ENCODE data around the gene TTYH2. TPM values are rescaled to one million over a fixed set of nuclear protein-coding genes. Genes with fewer than 3 reads are reported as not detected.

TTYH2 gene
- total RNA-seq (10 to 100 TPM; 20.9 to 36.3 (median 26.1) TPM), polyA plus RNA-seq (10 to 100 TPM in 1 of 2 donors, 1 to 10 TPM in 1; 8.6 to 20.6 TPM)
- long read RNA-seq, donor 1, transcript TTYH2-201 (14 exons, 3,490 nt), result major isoform, 29 of 65 reads
- long read RNA-seq, donor 1, partial matches to known transcripts, result 11 of 65 reads
- long read RNA-seq, donor 1, other reads (novel, unspliced or antisense), result 24 of 65 reads
- long read RNA-seq, donor 2, transcript TTYH2-201 (14 exons, 3,490 nt), result major isoform, 18 of 79 reads
- long read RNA-seq, donor 2, partial matches to known transcripts, result 22 of 79 reads
- long read RNA-seq, donor 2, other reads (novel, unspliced or antisense), result 38 of 79 reads
- long read RNA-seq, donor 3, transcript TTYH2-201 (14 exons, 3,490 nt), result major isoform, 32 of 92 reads
- long read RNA-seq, donor 3, partial matches to known transcripts, result 46 of 92 reads
- long read RNA-seq, donor 3, other reads (novel, unspliced or antisense), result 10 of 92 reads

- intact Hi-C loops (cut with DNase I), result loop anchor here in 9 of 10 donors (1.0 to 10.0 kb wide), 11 partner anchors 28 to 242 kb away; partner anchors contain the start of gene BTBD17 (in 4 of the 9)
- Histone ChIP-seq H3K27me3 (no peaks in the 10 kb centered on the region), H3K36me3 (peaks cover 0 to 32% (median 18%) of the 10 kb centered on the region in 9 donors), H3K27ac (peak within 1 kb of the TSS; percentile 54 to 93 (median 86)), H3K9me3 (no peaks in the 10 kb centered on the region), H3K4me1 (peaks cover 22 to 86% (median 74%) of the 10 kb centered on the region in 9 donors), H3K4me3 (peak within 1 kb of the TSS; percentile 37 to 72 (median 64))
- WGBS, 2 donors, result 0 to 1% methylated on average over 52 to 62 of the region's 62 CpGs
- ATAC-seq (peak; percentile 80 to 91 (median 86)), DNase-seq (peak; percentile 90 to 94)
- TF ChIP-seq CTCF (IDR thresholded peaks at IDR 0.05), result peak in 6 of 9 donors; percentile 7 to 38 (median 32)
Observed at GRCh38 chr17:74212913-74213791, at the start of gene TTYH2. Gene TTYH2, plus strand, starts transcription at chr17:74213571. Its CDS starts 17 bp downstream, at chr17:74213588.

GRCh38 chr17:74163836-74164235 lies 49.5 kb upstream of the TTYH2 start:
- no peak for ATAC-seq
- 84 to 87% methylated on average over 7 of the region's 7 CpGs for WGBS, 2 donors
- Histone ChIP-seq H3K9me3 (peaks cover 0 to 6% (median 0%) of the 10 kb centered on the region in 11 donors), H3K36me3 (no peaks in the 10 kb centered on the region), H3K4me3 (no peak overlapping the region), H3K27me3 (peaks cover 0 to 58% (median 26%) of the 10 kb centered on the region in 7 donors), H3K27ac (no peak overlapping the region), H3K4me1 (no peaks in the 10 kb centered on the region)
- intact Hi-C loops (cut with DNase I), result no loop called here
- no peak for DNase-seq
- no peak for TF ChIP-seq CTCF (IDR thresholded peaks at IDR 0.05)

GRCh38 chr17:74164446-74165045 lies 48.8 kb upstream of the TTYH2 start:
- TF ChIP-seq CTCF (IDR thresholded peaks at IDR 0.05), result no peak
- DNase-seq, result no peak
- Histone ChIP-seq H3K4me1 (no peaks in the 10 kb centered on the region), H3K4me3 (no peak overlapping the region), H3K36me3 (no peaks in the 10 kb centered on the region), H3K27me3 (peaks cover 0 to 58% (median 26%) of the 10 kb centered on the region in 7 donors), H3K9me3 (peaks cover 0 to 6% (median 0%) of the 10 kb centered on the region in 11 donors), H3K27ac (no peak overlapping the region)
- ATAC-seq, result no peak
- intact Hi-C loops (cut with DNase I), result no loop called here
- 84 to 88% methylated on average over 9 of the region's 9 CpGs for WGBS, 2 donors
